ENCODE results near the gene PPARG.

GRCh38 chr3:12343047-12343501 lies 54.2 kb downstream of the PPARG start:
- TF ChIP-seq CTCF (conservative IDR thresholded peaks at IDR 0.05) (no peak), EZH2 (IDR thresholded peaks at IDR 0.05; ENCODE audit: low read depth) (no peak)
